ENCODE results near the gene HNF4A. TPM values are rescaled to one million over a fixed set of nuclear protein-coding genes. Genes with fewer than 3 reads are reported as not detected.

HNF4A gene
- total and polyA plus RNA-seq, 2 of the 13 experiments (the other 11 are each of a cell fraction or from before 2014, with no cell fraction given), result 80.9 to 169 TPM

DNA sequence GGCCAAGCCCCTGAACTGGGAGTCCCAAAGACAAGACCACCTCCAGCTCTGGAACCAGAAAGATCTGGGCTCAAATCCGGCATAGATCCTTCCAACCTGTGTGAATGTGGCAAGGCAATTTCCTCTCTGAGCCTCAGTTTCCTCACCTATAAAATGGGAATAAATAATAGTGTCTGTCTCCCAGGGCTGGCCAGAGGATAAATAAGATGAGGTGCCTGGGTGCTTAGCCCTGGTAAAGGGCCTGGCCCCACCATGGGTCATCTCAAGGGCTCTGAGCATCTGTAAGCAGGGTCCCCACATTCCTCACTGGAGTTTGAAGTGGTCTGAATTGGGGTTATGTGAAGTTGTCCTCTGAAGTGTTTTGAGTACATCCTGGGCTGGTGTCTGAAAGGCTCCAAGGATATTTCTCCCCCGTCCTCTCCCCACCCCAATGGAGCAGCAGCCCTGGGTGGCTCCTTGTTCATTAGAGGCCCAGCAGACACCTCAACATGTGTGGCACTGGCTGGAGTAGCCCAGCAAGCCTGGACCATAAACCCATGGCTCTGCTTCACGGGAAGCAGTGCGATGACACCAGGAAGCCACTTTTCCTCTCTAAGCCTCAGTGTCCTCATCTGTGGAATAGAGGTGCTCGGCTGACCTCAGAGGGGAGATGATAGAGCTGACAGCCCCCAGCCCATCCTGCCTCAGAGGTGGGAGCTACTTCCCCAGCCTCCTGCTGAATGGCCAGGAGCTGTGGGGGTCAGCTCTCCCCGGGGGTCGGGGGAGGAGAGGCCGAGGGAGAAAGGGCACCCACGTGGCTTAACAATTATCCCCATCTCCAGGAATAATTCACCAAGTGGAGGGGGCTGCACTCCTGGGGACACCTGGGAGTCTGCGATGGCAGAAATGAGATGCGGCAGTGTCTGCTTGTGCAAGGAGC is 48.0 kb downstream of the HNF4A start (continued):
- TF ChIP-seq MAFG (CRISPR knock-in tag; IDR thresholded peaks at IDR 0.05) (no peak), ZNF552 (CRISPR knock-in tag; IDR thresholded peaks at IDR 0.05; ENCODE audit: borderline replicate concordance) (no peak), HHEX (CRISPR knock-in tag; IDR thresholded peaks at IDR 0.05) (no peak), ZNF605 (CRISPR knock-in tag; IDR thresholded peaks at IDR 0.05) (peak; percentile 77; the same call in 1 of the 2 replicates), NFRKB (IDR thresholded peaks at IDR 0.05) (no peak), GFI1 (CRISPR knock-in tag; IDR thresholded peaks at IDR 0.05; ENCODE audit: borderline replicate concordance) (no peak), FOXK1 (CRISPR knock-in tag; IDR thresholded peaks at IDR 0.05; ENCODE audit: borderline replicate concordance, low read depth) (no peak), TCF12 (IDR thresholded peaks at IDR 0.05) (no peak), TCF12 (CRISPR knock-in tag; IDR thresholded peaks at IDR 0.05) (0 out of 2 replicates have a peak, but pooled peaks have one; percentile 3), MAFK (conservative IDR thresholded peaks at IDR 0.05 in 1 of 2, IDR thresholded peaks at IDR 0.05 in 1 of 2; ENCODE audit: low read length in 2 of 2) (no peak), ZNF335 (CRISPR knock-in tag; IDR thresholded peaks at IDR 0.05) (no peak), SRSF9 (IDR thresholded peaks at IDR 0.05; ENCODE audit: borderline replicate concordance, insufficient read depth, low read depth, low read length, poor library complexity, severe bottlenecking) (no peak), ZNF282 (IDR thresholded peaks at IDR 0.05; ENCODE audit: partially characterized antibody) (no peak), CHD4 (IDR thresholded peaks at IDR 0.05; ENCODE audit: borderline replicate concordance, low read length) (0 out of 2 replicates have a peak, but pooled peaks have one; percentile 32), GABPB1 (CRISPR knock-in tag; IDR thresholded peaks at IDR 0.05) (no peak), TP53 (CRISPR knock-in tag; conservative IDR thresholded peaks at IDR 0.05) (no peak), JUNB (CRISPR knock-in tag; IDR thresholded peaks at IDR 0.05; ENCODE audit: borderline replicate concordance) (no peak), HIVEP1 (CRISPR knock-in tag; IDR thresholded peaks at IDR 0.05) (0 out of 2 replicates have a peak, but pooled peaks have one; percentile 6), CBX5 (CRISPR knock-in tag; IDR thresholded peaks at IDR 0.05; ENCODE audit: borderline replicate concordance) (no peak), ZNF672 (CRISPR knock-in tag; IDR thresholded peaks at IDR 0.05) (no peak), FOXC1 (CRISPR knock-in tag; IDR thresholded peaks at IDR 0.05; ENCODE audit: borderline replicate concordance) (no peak)
- TF ChIP-seq, protein P1, sequence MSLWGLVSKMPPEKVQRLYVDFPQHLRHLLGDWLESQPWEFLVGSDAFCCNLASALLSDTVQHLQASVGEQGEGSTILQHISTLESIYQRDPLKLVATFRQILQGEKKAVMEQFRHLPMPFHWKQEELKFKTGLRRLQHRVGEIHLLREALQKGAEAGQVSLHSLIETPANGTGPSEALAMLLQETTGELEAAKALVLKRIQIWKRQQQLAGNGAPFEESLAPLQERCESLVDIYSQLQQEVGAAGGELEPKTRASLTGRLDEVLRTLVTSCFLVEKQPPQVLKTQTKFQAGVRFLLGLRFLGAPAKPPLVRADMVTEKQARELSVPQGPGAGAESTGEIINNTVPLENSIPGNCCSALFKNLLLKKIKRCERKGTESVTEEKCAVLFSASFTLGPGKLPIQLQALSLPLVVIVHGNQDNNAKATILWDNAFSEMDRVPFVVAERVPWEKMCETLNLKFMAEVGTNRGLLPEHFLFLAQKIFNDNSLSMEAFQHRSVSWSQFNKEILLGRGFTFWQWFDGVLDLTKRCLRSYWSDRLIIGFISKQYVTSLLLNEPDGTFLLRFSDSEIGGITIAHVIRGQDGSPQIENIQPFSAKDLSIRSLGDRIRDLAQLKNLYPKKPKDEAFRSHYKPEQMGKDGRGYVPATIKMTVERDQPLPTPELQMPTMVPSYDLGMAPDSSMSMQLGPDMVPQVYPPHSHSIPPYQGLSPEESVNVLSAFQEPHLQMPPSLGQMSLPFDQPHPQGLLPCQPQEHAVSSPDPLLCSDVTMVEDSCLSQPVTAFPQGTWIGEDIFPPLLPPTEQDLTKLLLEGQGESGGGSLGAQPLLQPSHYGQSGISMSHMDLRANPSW (CRISPR knock-in tag; IDR thresholded peaks at IDR 0.05; ENCODE audit: borderline replicate concordance), result no peak
- TF ChIP-seq, protein P2, sequence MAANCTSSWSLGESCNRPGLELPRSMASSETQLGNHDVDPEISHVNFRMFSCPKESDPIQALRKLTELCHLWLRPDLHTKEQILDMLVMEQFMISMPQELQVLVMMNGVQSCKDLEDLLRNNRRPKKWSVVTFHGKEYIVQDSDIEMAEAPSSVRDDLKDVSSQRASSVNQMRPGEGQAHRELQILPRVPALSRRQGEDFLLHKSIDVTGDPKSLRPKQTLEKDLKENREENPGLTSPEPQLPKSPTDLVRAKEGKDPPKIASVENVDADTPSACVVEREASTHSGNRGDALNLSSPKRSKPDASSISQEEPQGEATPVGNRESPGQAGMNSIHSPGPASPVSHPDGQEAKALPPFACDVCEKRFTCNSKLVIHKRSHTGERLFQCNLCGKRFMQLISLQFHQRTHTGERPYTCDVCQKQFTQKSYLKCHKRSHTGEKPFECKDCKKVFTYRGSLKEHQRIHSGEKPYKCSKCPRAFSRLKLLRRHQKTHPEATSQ (CRISPR knock-in tag; IDR thresholded peaks at IDR 0.05; ENCODE audit: borderline replicate concordance), result no peak
- TF ChIP-seq, protein P3, sequence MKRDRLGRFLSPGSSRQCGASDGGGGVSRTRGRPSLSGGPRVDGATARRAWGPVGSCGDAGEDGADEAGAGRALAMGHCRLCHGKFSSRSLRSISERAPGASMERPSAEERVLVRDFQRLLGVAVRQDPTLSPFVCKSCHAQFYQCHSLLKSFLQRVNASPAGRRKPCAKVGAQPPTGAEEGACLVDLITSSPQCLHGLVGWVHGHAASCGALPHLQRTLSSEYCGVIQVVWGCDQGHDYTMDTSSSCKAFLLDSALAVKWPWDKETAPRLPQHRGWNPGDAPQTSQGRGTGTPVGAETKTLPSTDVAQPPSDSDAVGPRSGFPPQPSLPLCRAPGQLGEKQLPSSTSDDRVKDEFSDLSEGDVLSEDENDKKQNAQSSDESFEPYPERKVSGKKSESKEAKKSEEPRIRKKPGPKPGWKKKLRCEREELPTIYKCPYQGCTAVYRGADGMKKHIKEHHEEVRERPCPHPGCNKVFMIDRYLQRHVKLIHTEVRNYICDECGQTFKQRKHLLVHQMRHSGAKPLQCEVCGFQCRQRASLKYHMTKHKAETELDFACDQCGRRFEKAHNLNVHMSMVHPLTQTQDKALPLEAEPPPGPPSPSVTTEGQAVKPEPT (CRISPR knock-in tag; IDR thresholded peaks at IDR 0.05; ENCODE audit: low read depth), result no peak
